ENCODE data around the gene MAMDC4. TPM values are rescaled to one million over a fixed set of nuclear protein-coding genes. Genes with fewer than 3 reads are reported as not detected.
A peak's percentile ranks its signal among the peaks of the same experiment; 100 is the strongest.

Gene MAMDC4
- total and polyA plus RNA-seq, 12 donors = 4.1 to 45.4 (median 8.3) TPM

DNA sequence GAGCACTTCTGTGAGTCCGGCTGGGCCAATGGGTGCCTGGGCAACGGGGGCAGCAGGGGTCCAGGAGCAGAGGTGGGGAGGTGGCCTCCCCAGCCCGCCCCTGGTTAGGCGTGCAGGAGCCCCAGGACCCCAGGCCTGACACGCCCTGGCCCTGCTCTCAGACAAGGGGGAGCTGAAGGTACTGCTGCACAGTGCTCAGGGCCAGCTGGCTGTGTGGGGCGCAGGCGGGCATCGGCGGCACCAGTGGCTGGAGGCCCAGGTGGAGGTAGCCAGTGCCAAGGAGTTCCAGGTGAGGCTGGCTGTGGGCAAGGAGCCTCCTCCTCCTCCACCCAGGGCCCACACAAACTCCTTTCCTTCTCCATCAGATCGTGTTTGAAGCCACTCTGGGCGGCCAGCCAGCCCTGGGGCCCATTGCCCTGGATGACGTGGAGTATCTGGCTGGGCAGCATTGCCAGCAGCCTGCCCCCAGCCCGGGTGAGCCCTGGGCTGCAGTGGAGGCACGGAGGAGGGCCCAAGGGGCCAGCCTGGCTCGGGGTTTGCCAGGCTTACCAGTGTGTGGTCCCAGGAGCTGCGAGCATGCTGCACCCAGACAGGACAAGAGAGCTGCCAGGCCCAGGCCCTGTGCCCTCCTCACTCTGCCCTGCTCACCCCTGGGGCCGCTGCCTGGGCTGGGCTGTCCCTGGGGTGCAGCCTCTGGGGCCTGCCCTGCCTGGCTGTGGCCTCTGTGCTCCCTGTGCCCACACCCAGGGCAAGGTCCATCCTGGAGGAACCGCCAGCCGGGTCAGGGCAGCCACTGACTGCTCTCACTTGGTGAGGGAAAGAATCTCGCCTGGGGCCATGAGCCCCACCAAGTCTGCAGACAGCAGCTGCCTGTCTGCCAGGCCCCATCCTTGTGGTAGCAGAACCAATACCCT, 7.0 kb downstream of the MAMDC4 start:
- peak; percentile 53 to 73 for DNase-seq
- 67 to 72% methylated on average over 20 of the region's 20 CpGs for WGBS, 2 donors
- intact Hi-C loops (cut with DNase I) = no loop called here
- H3K27me3 ChIP-seq = no peaks in the 10 kb centered on the region
- H3K36me3 ChIP-seq = peaks cover 3 to 52% (median 24%) of the 10 kb centered on the region in 9 donors
- H3K27ac ChIP-seq = peak overlapping the region in 8 of 10 donors; percentile 22 to 70 (median 50)
- H3K4me3 ChIP-seq = no peak overlapping the region
- ATAC-seq = peak; percentile 31 to 76 (median 54)
- H3K4me1 ChIP-seq = peaks cover 0 to 24% (median 16%) of the 10 kb centered on the region in 9 donors
- H3K9me3 ChIP-seq = no peaks in the 10 kb centered on the region
- TF ChIP-seq, protein P1, sequence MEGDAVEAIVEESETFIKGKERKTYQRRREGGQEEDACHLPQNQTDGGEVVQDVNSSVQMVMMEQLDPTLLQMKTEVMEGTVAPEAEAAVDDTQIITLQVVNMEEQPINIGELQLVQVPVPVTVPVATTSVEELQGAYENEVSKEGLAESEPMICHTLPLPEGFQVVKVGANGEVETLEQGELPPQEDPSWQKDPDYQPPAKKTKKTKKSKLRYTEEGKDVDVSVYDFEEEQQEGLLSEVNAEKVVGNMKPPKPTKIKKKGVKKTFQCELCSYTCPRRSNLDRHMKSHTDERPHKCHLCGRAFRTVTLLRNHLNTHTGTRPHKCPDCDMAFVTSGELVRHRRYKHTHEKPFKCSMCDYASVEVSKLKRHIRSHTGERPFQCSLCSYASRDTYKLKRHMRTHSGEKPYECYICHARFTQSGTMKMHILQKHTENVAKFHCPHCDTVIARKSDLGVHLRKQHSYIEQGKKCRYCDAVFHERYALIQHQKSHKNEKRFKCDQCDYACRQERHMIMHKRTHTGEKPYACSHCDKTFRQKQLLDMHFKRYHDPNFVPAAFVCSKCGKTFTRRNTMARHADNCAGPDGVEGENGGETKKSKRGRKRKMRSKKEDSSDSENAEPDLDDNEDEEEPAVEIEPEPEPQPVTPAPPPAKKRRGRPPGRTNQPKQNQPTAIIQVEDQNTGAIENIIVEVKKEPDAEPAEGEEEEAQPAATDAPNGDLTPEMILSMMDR (IDR thresholded peaks at IDR 0.05) = no peak

DNA sequence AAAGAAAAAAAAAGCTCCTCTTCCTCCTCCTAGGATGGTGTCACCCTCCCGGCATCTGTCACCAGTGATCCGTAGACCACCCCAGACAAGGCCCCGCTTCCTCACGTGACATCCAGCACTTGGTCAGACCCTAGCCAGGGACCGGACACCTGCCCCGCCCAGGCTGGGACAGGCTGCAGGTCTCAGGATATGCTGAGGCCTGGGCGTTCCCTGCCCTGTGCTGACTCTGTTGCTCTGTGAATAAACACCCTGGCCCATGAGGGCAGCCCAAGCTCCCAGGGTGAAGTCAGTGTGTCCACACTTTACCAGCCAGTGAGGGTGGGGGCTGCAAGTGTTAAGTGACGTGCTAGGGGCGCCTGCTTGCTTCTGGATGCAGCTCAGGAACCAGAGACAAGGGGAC, 8.4 kb downstream of the MAMDC4 start:
- Histone ChIP-seq H3K36me3 (peaks cover 3 to 59% (median 24%) of the 10 kb centered on the region in 9 donors), H3K27ac (no peak overlapping the region), H3K4me3 (no peak overlapping the region), H3K27me3 (no peaks in the 10 kb centered on the region), H3K9me3 (no peaks in the 10 kb centered on the region), H3K4me1 (peaks cover 9 to 38% (median 28%) of the 10 kb centered on the region in 9 donors)
- 80 to 88% methylated on average over 9 of the region's 9 CpGs for WGBS, 2 donors
- intact Hi-C loops (cut with DNase I) = loop anchor here in 1 of 10 donors (10.0 kb wide), 1 partner anchor 64 kb away; no protein-coding TSS in a partner anchor
- ATAC-seq (no peak), DNase-seq (no peak)
- TF ChIP-seq, protein P1 (IDR thresholded peaks at IDR 0.05) = no peak

DNA sequence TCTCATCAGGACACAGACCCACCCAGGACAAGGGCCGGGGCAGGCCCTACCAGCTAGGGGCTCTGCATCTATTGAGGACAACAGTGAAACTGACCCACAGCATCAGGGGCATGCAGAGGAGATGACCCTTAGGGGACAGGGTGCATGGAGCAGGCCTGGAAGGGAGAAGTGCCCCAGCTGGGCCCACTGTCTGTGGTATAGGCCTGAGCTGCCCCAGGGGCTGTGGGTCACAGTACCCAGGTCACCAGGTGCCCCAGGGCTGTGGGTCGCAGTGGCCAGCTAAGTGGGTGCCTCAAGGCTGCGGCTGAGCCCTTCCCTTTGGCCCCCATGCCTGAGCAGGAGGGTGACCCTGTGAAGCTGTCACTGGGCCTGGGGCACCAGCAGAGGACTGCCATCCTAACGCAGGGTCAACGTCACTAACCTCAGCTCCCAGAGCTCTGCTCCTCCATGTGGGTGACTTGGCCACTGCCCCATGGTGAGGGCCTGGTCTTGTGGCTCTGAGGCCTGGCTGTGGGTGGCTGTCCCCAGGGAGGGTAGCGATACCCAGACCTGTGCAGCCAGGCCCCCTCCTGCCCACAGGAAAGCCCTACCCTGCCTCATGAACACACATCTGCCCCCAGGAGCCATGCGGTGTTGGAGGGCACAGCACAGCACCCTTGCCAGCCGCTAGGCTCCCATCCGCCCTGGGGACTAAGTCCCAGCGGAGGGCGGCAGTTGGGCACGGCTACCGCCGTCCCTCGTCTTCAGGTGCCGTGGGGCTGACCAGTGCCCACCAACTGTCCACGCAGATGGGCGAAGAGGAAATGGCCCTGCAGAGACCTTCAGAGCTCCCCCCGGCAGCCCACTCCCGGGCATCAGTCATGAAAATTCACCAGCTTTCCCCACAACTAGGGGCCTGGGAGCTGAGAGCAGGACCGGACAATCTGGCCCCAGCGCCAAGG, 9.1 kb downstream of the MAMDC4 start:
- Histone ChIP-seq H3K36me3 (peaks cover 3 to 59% (median 24%) of the 10 kb centered on the region in 9 donors), H3K4me3 (no peak overlapping the region), H3K9me3 (no peaks in the 10 kb centered on the region), H3K27me3 (no peaks in the 10 kb centered on the region), H3K4me1 (peaks cover 9 to 39% (median 28%) of the 10 kb centered on the region in 9 donors), H3K27ac (no peak overlapping the region)
- TF ChIP-seq, protein P1 (IDR thresholded peaks at IDR 0.05) = no peak
- ATAC-seq (no peak), DNase-seq (no peak)
- intact Hi-C loops (cut with DNase I) = loop anchor here in 1 of 10 donors (10.0 kb wide), 1 partner anchor 64 kb away; no protein-coding TSS in a partner anchor
- 91 to 92% methylated on average over 22 of the region's 22 CpGs for WGBS, 2 donors

All from heart right ventricle (tissue), 16 donors.